Measurements from ENCODE around the gene ARID1A. TPM values are rescaled to one million over a fixed set of nuclear protein-coding genes. Genes with fewer than 3 reads are reported as not detected.
A peak's percentile ranks its signal among the peaks of the same experiment; 100 is the strongest.

ARID1A gene
- total and polyA plus RNA-seq, 9 donors = 27.6 to 102 (median 62.1) TPM

GRCh38 chr1:26787706-26788514 is 92.1 kb downstream of the ARID1A start, which contains the start of gene PIGV:
PIGV (plus strand) TSS chr1:26787950; CDS start chr1:26790816, 2,866 bp downstream.
- Histone ChIP-seq H3K27me3 (no peaks in the 10 kb centered on the region), H3K9me3 (no peaks in the 10 kb centered on the region), H3K4me3 (peak within 1 kb of the TSS; percentile 67), H3K4me1 (ENCODE audit: insufficient read depth) (peaks cover 23% of the 10 kb centered on the region), H3K27ac (peak within 1 kb of the TSS; percentile 96 to 99), H3K36me3 (no peaks in the 10 kb centered on the region)
- TF ChIP-seq, protein P1, sequence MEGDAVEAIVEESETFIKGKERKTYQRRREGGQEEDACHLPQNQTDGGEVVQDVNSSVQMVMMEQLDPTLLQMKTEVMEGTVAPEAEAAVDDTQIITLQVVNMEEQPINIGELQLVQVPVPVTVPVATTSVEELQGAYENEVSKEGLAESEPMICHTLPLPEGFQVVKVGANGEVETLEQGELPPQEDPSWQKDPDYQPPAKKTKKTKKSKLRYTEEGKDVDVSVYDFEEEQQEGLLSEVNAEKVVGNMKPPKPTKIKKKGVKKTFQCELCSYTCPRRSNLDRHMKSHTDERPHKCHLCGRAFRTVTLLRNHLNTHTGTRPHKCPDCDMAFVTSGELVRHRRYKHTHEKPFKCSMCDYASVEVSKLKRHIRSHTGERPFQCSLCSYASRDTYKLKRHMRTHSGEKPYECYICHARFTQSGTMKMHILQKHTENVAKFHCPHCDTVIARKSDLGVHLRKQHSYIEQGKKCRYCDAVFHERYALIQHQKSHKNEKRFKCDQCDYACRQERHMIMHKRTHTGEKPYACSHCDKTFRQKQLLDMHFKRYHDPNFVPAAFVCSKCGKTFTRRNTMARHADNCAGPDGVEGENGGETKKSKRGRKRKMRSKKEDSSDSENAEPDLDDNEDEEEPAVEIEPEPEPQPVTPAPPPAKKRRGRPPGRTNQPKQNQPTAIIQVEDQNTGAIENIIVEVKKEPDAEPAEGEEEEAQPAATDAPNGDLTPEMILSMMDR (IDR thresholded peaks at IDR 0.05) = peak in 2 of 3 donors; percentile 46 to 51
- TF ChIP-seq POLR2A (IDR thresholded peaks at IDR 0.05) (peak; percentile 84), EP300 (IDR thresholded peaks at IDR 0.05) (no peak)
- 0 to 1% (median 0%) methylated on average over 37 to 63 of the region's 63 CpGs for WGBS, 3 donors
- intact Hi-C loops (cut with DNase I) = loop anchor here (2.0 to 10.0 kb wide), 4 partner anchors 63 to 185 kb away; partner anchors contain the start of gene ARID1A (in 3 of the 4)
- peak; percentile 89 to 95 (median 92) for DNase-seq

DNA sequence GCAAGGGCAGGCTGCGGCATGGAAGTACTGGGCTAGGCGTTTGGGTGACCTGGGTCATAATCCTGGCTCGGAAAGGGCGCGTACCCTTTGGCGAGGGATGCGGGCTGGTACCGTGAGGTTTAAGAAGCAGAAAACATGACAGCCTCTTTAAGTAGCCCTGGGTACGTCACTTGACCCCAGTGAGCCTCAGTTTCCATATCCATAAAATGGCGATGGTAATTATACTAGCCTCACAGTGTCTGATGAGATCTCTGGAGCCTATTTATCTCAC is 92.6 kb downstream of the ARID1A start:
- DNase-seq = no peak
- peak overlapping the region; percentile 67 for H3K4me3 ChIP-seq
- TF ChIP-seq, protein P1 (IDR thresholded peaks at IDR 0.05) = no peak
- TF ChIP-seq EP300 (IDR thresholded peaks at IDR 0.05) (no peak), POLR2A (IDR thresholded peaks at IDR 0.05) (no peak)
- no peaks in the 10 kb centered on the region for H3K36me3 ChIP-seq
- 1 to 2% (median 2%) methylated on average over 10 of the region's 10 CpGs for WGBS, 3 donors
- H3K4me1 ChIP-seq (ENCODE audit: insufficient read depth) = peaks cover 20% of the 10 kb centered on the region
- peak overlapping the region; percentile 96 to 99 for H3K27ac ChIP-seq
- H3K9me3 ChIP-seq = no peaks in the 10 kb centered on the region
- intact Hi-C loops (cut with DNase I) = loop anchor here (2.0 to 10.0 kb wide), 4 partner anchors 64 to 186 kb away; partner anchors contain the start of gene ARID1A (in 3 of the 4)
- H3K27me3 ChIP-seq = no peaks in the 10 kb centered on the region

- TF ChIP-seq, protein P1 (IDR thresholded peaks at IDR 0.05) = peak in 2 of 3 donors; percentile 96 to 97
- TF ChIP-seq EP300 (IDR thresholded peaks at IDR 0.05) (no peak), POLR2A (IDR thresholded peaks at IDR 0.05) (peak; percentile 46)
- intact Hi-C loops (cut with DNase I) = loop anchor here (2.0 to 10.0 kb wide), 4 partner anchors 64 to 186 kb away; partner anchors contain the start of gene ARID1A (in 3 of the 4)
- WGBS, 3 donors = 0 to 2% (median 1%) methylated on average over 19 of the region's 19 CpGs
Observed at GRCh38 chr1:26788836-26789611, 93.2 kb downstream of the ARID1A start.

GRCh38 chr1:26789612-26789865 is 93.7 kb downstream of the ARID1A start:
- WGBS, 3 donors = 65 to 69% (median 66%) methylated on average over 3 of the region's 3 CpGs
- H3K9me3 ChIP-seq = no peaks in the 10 kb centered on the region
- H3K36me3 ChIP-seq = no peaks in the 10 kb centered on the region
- H3K4me3 ChIP-seq = no peak overlapping the region
- TF ChIP-seq POLR2A (IDR thresholded peaks at IDR 0.05) (no peak), EP300 (IDR thresholded peaks at IDR 0.05) (no peak)
- TF ChIP-seq, protein P1 (IDR thresholded peaks at IDR 0.05) = no peak
- intact Hi-C loops (cut with DNase I) = loop anchor here (2.0 to 10.0 kb wide), 4 partner anchors 65 to 187 kb away; partner anchors contain the start of gene ARID1A (in 3 of the 4)
- peaks cover 19% of the 10 kb centered on the region for H3K4me1 ChIP-seq (ENCODE audit: insufficient read depth)
- H3K27ac ChIP-seq = no peak overlapping the region
- H3K27me3 ChIP-seq = no peaks in the 10 kb centered on the region
- DNase-seq = no peak

More at GRCh38 chr1:26788836-26789611, 93.2 kb downstream of the ARID1A start:
- peak; percentile 85 to 93 (median 89) for DNase-seq
- Histone ChIP-seq H3K4me1 (ENCODE audit: insufficient read depth) (peaks cover 20% of the 10 kb centered on the region), H3K27ac (peak overlapping the region; percentile 96 to 99), H3K27me3 (no peaks in the 10 kb centered on the region), H3K4me3 (peak overlapping the region; percentile 67), H3K9me3 (no peaks in the 10 kb centered on the region), H3K36me3 (no peaks in the 10 kb centered on the region)

All from ovary (tissue), 9 donors.